Body of pancreas (tissue), 4 donors: ENCODE measurements around the gene ELANE.
"Not testable (repeated sequence)": the region's sequence is repeated elsewhere in the genome, so short reads cannot be mapped to it uniquely, and the experiment has no call there.

Source experiments
- CTCF ChIP-seq, 7 experiments: fragments of 450-650 bp in 4 of 7; fragments of 200-600 bp in 3 of 7; sonication (generic) in 3 of 7; IDR thresholded peaks; one replicate each; pipeline ENCODE4 v1.5.1; 2016 to 2019; ENCODE audit warnings: antibody characterized with exemption in 7 of 7
- POLR2A ChIP-seq, 3 donors: fragments of 450-650 bp; IDR thresholded peaks; one replicate each; pipeline ENCODE4 v1.6.1; 2016; ENCODE audit warnings: antibody characterized with exemption in 3 of 3, mild to moderate bottlenecking in 2 of 3

- not testable (repeated sequence) for TF ChIP-seq CTCF, POLR2A (IDR thresholded peaks at IDR 0.05)
These were observed 2.9 kb upstream of the ELANE start for GRCh38 chr19:849195-849594.
